Colonic mucosa (tissue), 4 donors: Measurements from ENCODE around the gene HSD17B8. TPM values are rescaled to one million over a fixed set of nuclear protein-coding genes. Genes with fewer than 3 reads are reported as not detected.

Experiments used
- DNase-seq: peaks from one replicate; pipeline ENCODE4 v3.0.0-alpha.2; 2020
- H3K27ac ChIP-seq: fragments of 200-600 bp; one replicate; pipeline ENCODE4 v1.8.0; 2021
- H3K27me3 ChIP-seq: fragments of 200-600 bp; one replicate; pipeline ENCODE4 v1.8.0; 2021
- H3K36me3 ChIP-seq: fragments of 200-600 bp; one replicate; pipeline ENCODE4 v1.8.0; 2021
- H3K4me1 ChIP-seq: fragments of 200-600 bp; one replicate; pipeline ENCODE4 v1.8.0; 2021; ENCODE audit warnings: mild to moderate bottlenecking
- H3K4me3 ChIP-seq: fragments of 200-600 bp; one replicate; pipeline ENCODE4 v1.8.0; 2021
- H3K9ac ChIP-seq, 2 donors: one replicate each; pipeline ENCODE4 v1.7.0; 2013; ENCODE audit warnings: control low read depth in 2 of 2, low read depth in 2 of 2, low read length in 2 of 2
- H3K9me3 ChIP-seq: fragments of 200-600 bp; one replicate; pipeline ENCODE4 v1.8.0; 2021
- intact Hi-C: fragments of 100-400 bp; cut with DNase I; formaldehyde crosslinking; loops from one replicate; pipeline ENCODE4 v1.14.1; 2022
- total RNA-seq, 2 donors: library from RNA; stranded (reverse); fragmentation: NEBNext Ultra II Directional in 1 of 2; extraction: Animal tissue kit (Norgen Biotek cat#: 25700) in 1 of 2; gene quantifications; one replicate each; pipeline ENCODE4 v1.2.1, GENCODE V29; 2021
- TF ChIP-seq, protein P1 (sequence below): fragments of 200-600 bp; IDR thresholded peaks from one replicate; pipeline ENCODE4 v1.8.0; 2022; ENCODE audit warnings: antibody characterized with exemption, mild to moderate bottlenecking
- donor health status: healthy.
- donor health status: DM: no; HTN: no; CAD: no.
- donor health status: DM: no; HTN: no; CAD: no.

Gene HSD17B8
- total RNA-seq, 2 donors from 2014 or later: 13.0 to 23.7 TPM

DNA sequence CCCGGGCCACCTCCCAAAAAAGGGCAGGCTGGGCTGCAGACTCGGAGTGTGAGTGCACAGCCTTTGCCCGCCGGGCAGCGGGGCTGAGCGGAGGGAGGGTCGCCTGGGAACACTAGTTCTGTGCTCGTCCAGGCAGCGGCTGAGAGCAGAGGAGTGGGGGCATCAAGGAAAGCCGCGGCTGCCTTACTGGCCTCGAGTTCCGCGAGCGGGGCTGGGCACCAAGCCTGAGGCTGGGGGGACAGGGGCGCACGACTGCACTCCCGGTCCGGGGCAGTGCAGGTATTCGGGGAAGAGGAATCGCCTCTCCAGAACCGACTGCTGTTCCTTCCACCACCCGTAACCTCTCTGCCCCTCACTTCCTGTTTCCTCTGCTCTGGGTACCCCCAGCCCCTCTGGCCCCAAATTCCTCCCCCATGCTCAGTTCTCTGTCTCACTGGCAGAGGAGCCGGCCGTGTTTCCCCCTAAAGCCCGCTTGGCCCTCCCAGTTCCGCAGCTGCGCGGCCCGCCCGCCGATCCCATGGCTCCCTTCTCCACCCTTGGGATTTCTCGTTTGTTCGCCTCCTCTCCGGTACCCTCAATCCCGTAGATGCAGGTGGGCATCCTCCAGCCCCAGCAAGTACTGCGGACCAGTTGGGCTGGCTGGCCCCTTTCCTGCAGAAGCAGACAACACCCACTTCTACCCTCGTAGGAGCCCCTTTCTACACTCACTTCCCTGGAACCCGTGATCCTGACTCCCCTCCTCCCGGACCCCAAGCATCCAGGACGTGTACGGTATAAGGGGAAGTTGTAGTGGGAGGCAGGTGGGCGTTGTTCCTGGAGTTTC is 8.9 kb downstream of the HSD17B8 start:
- peak overlapping the region; percentile 46 to 56 for H3K9ac ChIP-seq
- TF ChIP-seq, protein P1, sequence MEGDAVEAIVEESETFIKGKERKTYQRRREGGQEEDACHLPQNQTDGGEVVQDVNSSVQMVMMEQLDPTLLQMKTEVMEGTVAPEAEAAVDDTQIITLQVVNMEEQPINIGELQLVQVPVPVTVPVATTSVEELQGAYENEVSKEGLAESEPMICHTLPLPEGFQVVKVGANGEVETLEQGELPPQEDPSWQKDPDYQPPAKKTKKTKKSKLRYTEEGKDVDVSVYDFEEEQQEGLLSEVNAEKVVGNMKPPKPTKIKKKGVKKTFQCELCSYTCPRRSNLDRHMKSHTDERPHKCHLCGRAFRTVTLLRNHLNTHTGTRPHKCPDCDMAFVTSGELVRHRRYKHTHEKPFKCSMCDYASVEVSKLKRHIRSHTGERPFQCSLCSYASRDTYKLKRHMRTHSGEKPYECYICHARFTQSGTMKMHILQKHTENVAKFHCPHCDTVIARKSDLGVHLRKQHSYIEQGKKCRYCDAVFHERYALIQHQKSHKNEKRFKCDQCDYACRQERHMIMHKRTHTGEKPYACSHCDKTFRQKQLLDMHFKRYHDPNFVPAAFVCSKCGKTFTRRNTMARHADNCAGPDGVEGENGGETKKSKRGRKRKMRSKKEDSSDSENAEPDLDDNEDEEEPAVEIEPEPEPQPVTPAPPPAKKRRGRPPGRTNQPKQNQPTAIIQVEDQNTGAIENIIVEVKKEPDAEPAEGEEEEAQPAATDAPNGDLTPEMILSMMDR: no peak
- intact Hi-C loops: no loop called here

DNA sequence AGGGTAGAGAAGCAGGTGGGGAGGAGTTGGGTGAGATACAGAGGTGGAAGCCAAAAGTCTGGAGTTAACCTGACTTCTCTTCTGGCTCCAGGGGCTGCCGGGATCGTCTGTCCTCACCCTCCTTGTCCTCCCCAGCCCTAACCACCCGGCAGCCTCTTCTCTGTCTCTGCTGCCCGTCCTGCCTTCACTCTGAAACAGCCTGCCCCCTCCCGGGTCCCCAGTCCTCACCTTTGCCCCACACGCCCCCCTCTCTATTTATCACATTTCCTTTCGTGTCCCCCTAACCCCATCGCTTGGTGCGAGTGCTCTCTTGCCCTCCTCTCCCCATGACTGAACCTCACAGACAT is 9.5 kb downstream of the HSD17B8 start:
- H3K9ac ChIP-seq: peak overlapping the region in 1 of 2 donors; percentile 56
- no peak overlapping the region for H3K27ac ChIP-seq
- no peaks in the 10 kb centered on the region for H3K27me3 ChIP-seq
- intact Hi-C loops: no loop called here
- H3K36me3 ChIP-seq: no peaks in the 10 kb centered on the region
- no peaks in the 10 kb centered on the region for H3K4me1 ChIP-seq
- peak overlapping the region; percentile 7 for H3K4me3 ChIP-seq
- DNase-seq: no peak
- TF ChIP-seq, protein P1: no peak
- no peaks in the 10 kb centered on the region for H3K9me3 ChIP-seq

More for the DNA sequence above, 8.9 kb downstream of the HSD17B8 start:
- no peaks in the 10 kb centered on the region for H3K9me3 ChIP-seq
- H3K27me3 ChIP-seq: no peaks in the 10 kb centered on the region
- H3K36me3 ChIP-seq: no peaks in the 10 kb centered on the region
- no peak for DNase-seq
- H3K27ac ChIP-seq: no peak overlapping the region
- peak overlapping the region; percentile 7 for H3K4me3 ChIP-seq
- no peaks in the 10 kb centered on the region for H3K4me1 ChIP-seq

DNA sequence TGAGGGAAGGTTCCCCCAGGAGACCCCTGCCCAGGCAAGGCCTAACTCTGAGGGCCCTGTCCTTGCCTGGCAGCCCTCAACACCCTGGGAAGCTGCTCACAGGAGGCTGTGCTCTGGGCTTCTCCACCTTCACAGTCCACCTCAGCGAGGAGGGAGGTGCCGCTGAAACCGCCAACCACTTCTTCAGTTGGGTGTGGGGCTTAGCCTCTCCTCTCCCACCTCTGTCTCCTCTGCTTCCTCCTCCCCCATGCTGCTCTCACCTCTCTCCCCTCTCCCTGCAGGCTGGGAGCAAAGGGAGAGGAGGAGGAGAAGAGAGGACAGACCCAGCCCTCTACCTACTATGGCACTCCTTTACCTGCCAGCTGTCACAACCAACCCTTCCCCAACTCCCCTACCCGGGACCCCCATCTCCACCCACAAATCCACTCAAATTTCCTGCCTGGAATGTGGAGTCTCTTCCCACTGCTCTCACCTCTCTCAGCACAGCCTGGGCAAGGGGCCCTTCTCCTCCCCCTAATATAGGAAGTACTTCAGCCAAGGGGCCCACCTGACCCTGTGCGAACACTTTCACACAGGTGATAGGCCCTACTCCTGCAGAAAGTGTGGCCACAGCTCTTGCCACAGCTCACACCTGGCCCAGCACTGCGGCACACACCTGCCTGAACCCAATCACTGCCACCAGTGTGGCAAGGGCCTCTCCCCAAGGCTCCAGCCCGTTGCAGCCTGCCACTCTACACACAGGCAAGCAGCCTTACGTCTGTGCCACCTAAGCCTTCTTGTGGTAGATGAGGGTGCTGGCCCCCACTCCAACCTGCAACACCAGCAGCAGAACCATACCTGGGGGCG is 11.0 kb downstream of the HSD17B8 start:
- Histone ChIP-seq H3K9ac (no peak overlapping the region), H3K27me3 (no peaks in the 10 kb centered on the region), H3K9me3 (no peaks in the 10 kb centered on the region), H3K4me3 (no peak overlapping the region), H3K4me1 (no peaks in the 10 kb centered on the region), H3K27ac (no peak overlapping the region), H3K36me3 (no peaks in the 10 kb centered on the region)
- intact Hi-C loops: no loop called here
- TF ChIP-seq, protein P1: no peak
- DNase-seq: no peak

DNA sequence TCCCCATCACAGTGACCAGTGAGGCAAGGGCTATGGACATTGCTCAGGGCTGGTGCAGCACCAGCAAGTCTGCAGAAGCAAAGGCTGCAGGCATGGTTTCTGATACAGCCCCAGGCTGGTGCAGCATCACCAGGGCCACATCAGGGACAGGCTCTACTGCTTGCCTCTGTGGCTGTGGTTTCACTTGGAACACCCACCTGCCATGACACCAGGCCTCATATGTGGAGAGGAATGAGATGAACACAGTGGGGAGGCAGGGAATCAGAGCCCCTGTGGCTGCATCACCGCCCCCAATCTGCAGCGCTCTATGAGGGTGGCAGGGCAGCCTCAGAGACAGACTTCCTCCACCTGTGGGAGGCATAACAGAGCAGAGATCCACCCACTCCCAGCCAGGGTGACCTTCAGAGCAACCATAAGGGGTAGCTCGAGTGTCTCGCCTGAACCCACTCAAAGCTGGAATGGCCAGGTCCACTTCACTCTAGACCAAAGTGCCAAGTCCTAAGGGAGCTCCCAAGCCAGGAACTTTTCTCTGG is 11.7 kb downstream of the HSD17B8 start:
- Histone ChIP-seq H3K27ac (no peak overlapping the region), H3K36me3 (no peaks in the 10 kb centered on the region), H3K27me3 (no peaks in the 10 kb centered on the region), H3K9ac (no peak overlapping the region), H3K4me3 (no peak overlapping the region), H3K9me3 (no peaks in the 10 kb centered on the region), H3K4me1 (no peaks in the 10 kb centered on the region)
- intact Hi-C loops: no loop called here
- no peak for DNase-seq
- TF ChIP-seq, protein P1: no peak

DNA sequence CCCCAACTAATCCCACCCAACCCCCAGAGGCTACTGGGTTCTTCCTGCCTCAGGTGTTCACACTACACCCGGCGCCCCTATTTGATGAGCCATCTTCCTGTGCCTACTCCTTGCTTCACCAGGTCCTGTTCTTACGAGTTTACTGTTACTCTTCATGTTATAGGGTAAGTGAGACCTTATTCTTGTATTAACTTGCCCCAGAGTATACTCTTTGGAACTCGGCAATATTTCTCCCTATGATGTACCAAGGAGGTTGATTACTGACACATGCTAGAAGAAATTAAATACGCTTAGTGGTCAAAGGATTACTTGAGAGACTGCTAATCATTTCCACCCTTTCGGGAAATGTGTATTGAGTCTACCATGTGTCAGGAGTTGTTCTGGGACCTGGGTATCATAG is 12.8 kb downstream of the HSD17B8 start:
- no peak overlapping the region for H3K27ac ChIP-seq
- intact Hi-C loops: no loop called here
- TF ChIP-seq, protein P1: no peak

More for the DNA sequence above, 12.8 kb downstream of the HSD17B8 start:
- no peak for DNase-seq
- no peaks in the 10 kb centered on the region for H3K36me3 ChIP-seq
- no peaks in the 10 kb centered on the region for H3K9me3 ChIP-seq
- no peaks in the 10 kb centered on the region for H3K4me1 ChIP-seq
- H3K4me3 ChIP-seq: no peak overlapping the region
- H3K27me3 ChIP-seq: no peaks in the 10 kb centered on the region
- no peak overlapping the region for H3K9ac ChIP-seq
